ENCODE results near the gene DHX15.

DNA sequence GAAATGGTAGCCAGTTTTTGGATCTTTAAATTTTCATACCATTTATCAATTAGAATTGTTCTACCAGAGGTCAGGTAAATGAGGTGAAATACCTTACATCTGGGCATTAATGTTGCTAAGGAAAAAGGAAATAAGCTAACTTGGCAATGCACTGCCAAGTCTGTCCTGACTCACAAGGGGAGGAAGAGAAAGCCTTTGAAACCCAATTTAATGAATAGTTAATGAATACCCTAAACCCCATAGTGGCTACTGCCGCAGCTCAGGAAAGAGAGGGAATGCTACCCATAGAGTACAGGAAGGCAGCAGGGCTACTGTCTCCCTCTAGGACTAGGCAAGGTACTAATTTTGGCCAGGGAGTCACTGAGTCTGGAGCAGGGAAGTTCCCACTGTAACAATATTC is 16.8 kb upstream of the DHX15 start:
- TF ChIP-seq, protein P1, sequence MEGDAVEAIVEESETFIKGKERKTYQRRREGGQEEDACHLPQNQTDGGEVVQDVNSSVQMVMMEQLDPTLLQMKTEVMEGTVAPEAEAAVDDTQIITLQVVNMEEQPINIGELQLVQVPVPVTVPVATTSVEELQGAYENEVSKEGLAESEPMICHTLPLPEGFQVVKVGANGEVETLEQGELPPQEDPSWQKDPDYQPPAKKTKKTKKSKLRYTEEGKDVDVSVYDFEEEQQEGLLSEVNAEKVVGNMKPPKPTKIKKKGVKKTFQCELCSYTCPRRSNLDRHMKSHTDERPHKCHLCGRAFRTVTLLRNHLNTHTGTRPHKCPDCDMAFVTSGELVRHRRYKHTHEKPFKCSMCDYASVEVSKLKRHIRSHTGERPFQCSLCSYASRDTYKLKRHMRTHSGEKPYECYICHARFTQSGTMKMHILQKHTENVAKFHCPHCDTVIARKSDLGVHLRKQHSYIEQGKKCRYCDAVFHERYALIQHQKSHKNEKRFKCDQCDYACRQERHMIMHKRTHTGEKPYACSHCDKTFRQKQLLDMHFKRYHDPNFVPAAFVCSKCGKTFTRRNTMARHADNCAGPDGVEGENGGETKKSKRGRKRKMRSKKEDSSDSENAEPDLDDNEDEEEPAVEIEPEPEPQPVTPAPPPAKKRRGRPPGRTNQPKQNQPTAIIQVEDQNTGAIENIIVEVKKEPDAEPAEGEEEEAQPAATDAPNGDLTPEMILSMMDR (IDR thresholded peaks at IDR 0.05) = no peak
- TF ChIP-seq POLR2A (IDR thresholded peaks at IDR 0.05) = no peak
